ENCODE measurements around the gene ARHGEF2.
A peak's percentile ranks its signal among the peaks of the same experiment; 100 is the strongest.

ARHGEF2 gene

GRCh38 chr1:155978325-155978972, at the start of gene ARHGEF2:
TSS of gene ARHGEF2 (minus strand) at chr1:155978547. CDS start at chr1:155978427, 120 bp downstream.
- peak; percentile 75 for DNase-seq (ENCODE audit: low spot score)

GRCh38 chr1:156026588-156026987, 48.2 kb upstream of the ARHGEF2 start:
- no peak for DNase-seq (ENCODE audit: low spot score)

- peak; percentile 61 for DNase-seq (ENCODE audit: low spot score)
Measured at GRCh38 chr1:156025876-156026275, 47.5 kb upstream of the ARHGEF2 start.

GRCh38 chr1:156024801-156025200, 46.5 kb upstream of the ARHGEF2 start:
- DNase-seq (ENCODE audit: low spot score) = no peak

- DNase-seq (ENCODE audit: low spot score) = no peak
Measured at GRCh38 chr1:156021954-156022353, 43.6 kb upstream of the ARHGEF2 start.

- DNase-seq (ENCODE audit: low spot score) = no peak
Measured at GRCh38 chr1:156021093-156021428, 42.7 kb upstream of the ARHGEF2 start.

GRCh38 chr1:156020293-156021092, 42.1 kb upstream of the ARHGEF2 start, which contains the start of gene SSR2:
TSS of gene SSR2 (minus strand) at chr1:156020951. CDS start at chr1:156020167, 784 bp downstream.
- DNase-seq (ENCODE audit: low spot score) = peak; percentile 94

GRCh38 chr1:156019946-156020292, 41.6 kb upstream of the ARHGEF2 start:
- DNase-seq (ENCODE audit: low spot score) = no peak

- DNase-seq (ENCODE audit: low spot score) = no peak
Measured at GRCh38 chr1:156014829-156015228, 36.5 kb upstream of the ARHGEF2 start.

GRCh38 chr1:156012051-156012817, 33.9 kb upstream of the ARHGEF2 start:
- DNase-seq (ENCODE audit: low spot score) = no peak

- DNase-seq (ENCODE audit: low spot score) = no peak
Measured at GRCh38 chr1:156009404-156009803, 31.1 kb upstream of the ARHGEF2 start.

GRCh38 chr1:156006666-156007376, 28.5 kb upstream of the ARHGEF2 start:
- DNase-seq (ENCODE audit: low spot score) = no peak

GRCh38 chr1:156004843-156005584, 26.7 kb upstream of the ARHGEF2 start:
- no peak for DNase-seq (ENCODE audit: low spot score)

- no peak for DNase-seq (ENCODE audit: low spot score)
Measured at GRCh38 chr1:156003923-156004188, 25.5 kb upstream of the ARHGEF2 start.

GRCh38 chr1:156002188-156002911, 24.0 kb upstream of the ARHGEF2 start:
- no peak for DNase-seq (ENCODE audit: low spot score)

- DNase-seq (ENCODE audit: low spot score) = no peak
Measured at GRCh38 chr1:156001662-156002171, 23.4 kb upstream of the ARHGEF2 start.

- no peak for DNase-seq (ENCODE audit: low spot score)
Measured at GRCh38 chr1:156001021-156001661, 22.8 kb upstream of the ARHGEF2 start.

GRCh38 chr1:155999964-156000363, 21.6 kb upstream of the ARHGEF2 start:
- no peak for DNase-seq (ENCODE audit: low spot score)

GRCh38 chr1:155996166-155996565, 17.8 kb upstream of the ARHGEF2 start:
- DNase-seq (ENCODE audit: low spot score) = no peak

GRCh38 chr1:155993595-155993994, 15.2 kb upstream of the ARHGEF2 start:
- DNase-seq (ENCODE audit: low spot score) = no peak
